GM12874 (cell line): ENCODE measurements around the gene NR4A1.
A peak's percentile ranks its signal among the peaks of the same experiment; 100 is the strongest.

Source experiments
- CTCF ChIP-seq: IDR thresholded peaks from 2 replicates; pipeline ENCODE4 v1.5.1; 2011; ENCODE audit warnings: low read depth, mild to moderate bottlenecking, control low read depth, low read length, moderate library complexity; ENCODE audit not compliant: insufficient read depth

Gene NR4A1

GRCh38 chr12:52050758-52051541, at the start of gene NR4A1:
NR4A1 (plus strand) TSS chr12:52051442; CDS start chr12:52054329, 2,887 bp downstream.
- TF ChIP-seq CTCF, result no peak

GRCh38 chr12:52003016-52003550, 48.2 kb upstream of the NR4A1 start:
- no peak for TF ChIP-seq CTCF

GRCh38 chr12:52003591-52003990, 47.7 kb upstream of the NR4A1 start:
- TF ChIP-seq CTCF, result no peak

GRCh38 chr12:52004042-52004648, 47.1 kb upstream of the NR4A1 start:
- TF ChIP-seq CTCF, result peak; percentile 47

- no peak for TF ChIP-seq CTCF
These were observed 45.9 kb upstream of the NR4A1 start for GRCh38 chr12:52005218-52005902.

GRCh38 chr12:52005903-52006703, 45.1 kb upstream of the NR4A1 start:
- no peak for TF ChIP-seq CTCF
